HG03159 (cell line): ENCODE results near the gene PEDS1.
"Not testable (repeated sequence)": the region's sequence is repeated elsewhere in the genome, so short reads cannot be mapped to it uniquely, and the experiment has no call there.

Source experiments
- ATAC-seq: cut with Tn5 transposase; IDR thresholded peaks from one replicate; pipeline ENCODE4 v1.9.1; 2021; ENCODE audit warnings: mild to moderate bottlenecking, moderate library complexity; ENCODE audit not compliant: unreplicated experiment

Gene PEDS1

DNA sequence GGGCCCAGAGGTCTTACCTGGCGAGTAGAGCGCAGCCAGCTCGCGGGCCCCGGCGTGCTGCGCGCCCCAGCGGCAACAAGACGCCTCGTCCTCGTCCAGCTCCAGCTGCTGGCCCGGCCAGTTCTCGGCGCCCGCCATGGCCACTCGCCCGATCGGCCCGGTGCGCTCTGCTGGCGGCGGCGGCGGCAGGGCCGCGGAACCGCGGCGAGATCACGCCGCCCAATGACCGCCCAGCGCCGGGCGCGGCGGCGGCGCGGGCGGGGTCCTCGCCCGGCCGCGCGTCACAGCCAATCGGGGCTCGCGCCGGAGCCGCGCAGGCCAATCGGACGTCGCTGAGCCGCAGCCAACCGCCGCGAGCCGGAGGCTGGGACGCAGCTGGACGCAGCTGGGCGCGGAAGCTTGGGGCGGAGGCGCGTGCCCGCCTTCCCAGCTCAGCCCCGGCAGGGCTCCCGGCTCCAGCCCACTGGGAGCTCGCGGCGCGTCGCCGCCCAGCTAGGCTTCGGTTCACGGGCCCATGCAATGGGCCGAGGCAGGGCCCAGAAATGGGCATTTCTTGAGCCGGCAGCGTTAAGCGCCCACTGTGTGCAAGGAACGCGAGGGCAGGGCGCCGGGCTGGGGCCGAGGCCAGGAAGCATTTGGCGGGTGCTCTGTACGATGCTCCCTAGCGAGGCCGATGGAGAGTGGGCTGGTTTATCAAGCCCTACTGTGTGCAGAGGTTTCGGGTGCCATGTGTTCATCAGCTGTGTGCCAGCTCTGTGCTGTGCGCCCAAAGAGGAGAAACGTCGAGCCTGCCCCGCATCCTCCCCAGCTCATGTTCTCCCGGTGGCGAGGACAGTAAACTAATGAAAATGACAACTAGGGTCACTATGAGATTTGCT lies at the start of gene PEDS1:
Gene PEDS1 (minus strand): TSS at position 224 of the 878 bp plus-strand sequence. CDS start 86 bp downstream, at position 138.
- ATAC-seq: peak; percentile 93

DNA sequence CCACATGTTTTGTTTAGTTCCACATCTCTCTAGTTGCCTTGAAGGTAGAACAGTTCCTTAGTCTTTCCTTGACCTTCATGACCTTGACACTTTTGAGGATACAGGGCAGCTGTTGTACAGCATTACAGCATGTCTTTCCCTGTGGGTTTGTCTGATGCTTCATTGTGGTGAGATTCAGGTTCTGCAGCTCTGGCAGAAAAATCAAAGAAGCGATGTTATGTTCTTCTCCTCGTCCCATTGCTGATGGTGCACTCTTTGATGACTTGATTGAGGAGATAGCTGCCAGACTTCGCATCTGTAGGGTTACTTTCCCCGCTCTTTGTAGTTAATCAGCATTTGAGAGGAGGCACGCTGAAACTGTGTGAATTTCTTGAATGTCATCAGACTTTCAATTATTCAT lies 49.2 kb upstream of the PEDS1 start:
- ATAC-seq: no peak

DNA sequence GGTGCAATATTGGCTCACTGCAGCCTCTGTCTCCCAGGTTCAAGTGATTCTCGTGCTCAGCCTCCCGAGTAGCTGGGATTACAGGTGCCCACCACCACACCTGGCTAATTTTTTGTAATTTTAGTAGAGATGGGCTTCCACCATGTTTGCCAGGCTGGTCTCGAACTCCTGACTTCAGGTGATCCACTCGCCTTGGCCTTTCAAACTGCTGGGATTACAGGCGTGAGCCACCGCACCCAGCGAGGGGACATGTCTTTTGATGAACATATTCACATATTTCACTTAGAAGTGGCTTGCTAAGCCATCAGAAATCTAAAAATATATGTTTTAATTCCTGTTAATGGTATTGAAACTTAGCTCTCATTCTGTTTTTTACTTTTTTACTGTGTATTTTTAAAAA lies 48.2 kb upstream of the PEDS1 start:
- not testable (repeated sequence) for ATAC-seq

DNA sequence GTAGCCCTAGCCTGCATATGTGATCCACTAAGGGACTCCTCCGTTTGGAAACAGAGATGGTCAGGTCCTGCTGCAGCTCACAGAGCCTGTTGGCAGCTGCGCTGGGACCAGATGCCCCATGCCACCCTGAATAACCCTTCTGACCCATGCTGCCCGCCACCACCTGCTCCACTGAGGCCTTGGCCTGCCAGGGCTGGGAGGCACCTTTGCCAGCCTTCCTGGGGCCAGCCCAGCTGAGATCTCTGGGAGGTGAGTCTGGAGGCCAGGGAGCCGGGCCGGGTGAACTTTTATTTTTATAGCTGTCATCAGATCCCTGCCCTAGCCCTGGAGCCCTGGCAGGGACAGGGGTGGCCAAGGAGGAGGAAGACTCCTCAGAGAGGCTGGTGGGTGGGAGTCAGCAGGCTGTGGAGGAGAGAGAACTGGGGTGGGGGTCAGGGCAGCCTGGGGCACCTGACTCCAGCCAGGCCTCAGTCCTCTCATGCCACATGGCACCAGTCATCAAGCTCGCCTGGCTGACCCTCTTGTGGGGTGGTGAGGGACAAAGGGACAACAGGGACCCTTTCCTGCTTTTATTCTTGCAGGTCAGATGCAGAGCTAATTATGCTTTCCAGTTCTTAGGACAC lies 47.1 kb upstream of the PEDS1 start:
- ATAC-seq: no peak

DNA sequence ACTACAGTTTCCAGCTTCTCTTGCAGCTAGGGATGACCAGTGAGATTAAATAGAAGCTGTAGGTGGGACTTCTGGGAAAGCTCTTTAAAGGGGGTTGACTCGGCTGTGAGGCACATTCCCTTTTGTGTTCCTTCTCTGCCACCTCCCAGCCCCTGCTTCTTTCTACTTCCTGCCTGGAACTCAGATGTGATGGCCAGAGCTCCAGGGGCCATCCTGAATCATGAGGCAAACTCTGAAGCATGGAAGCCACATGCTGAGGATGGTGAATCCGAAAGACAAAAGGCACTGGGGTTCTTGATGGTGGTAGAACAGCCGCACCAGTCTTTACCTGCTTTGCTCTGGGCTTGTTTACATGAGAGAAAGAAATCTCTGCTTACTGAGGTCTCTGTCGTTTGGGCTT lies 46.2 kb upstream of the PEDS1 start:
- ATAC-seq: no peak

DNA sequence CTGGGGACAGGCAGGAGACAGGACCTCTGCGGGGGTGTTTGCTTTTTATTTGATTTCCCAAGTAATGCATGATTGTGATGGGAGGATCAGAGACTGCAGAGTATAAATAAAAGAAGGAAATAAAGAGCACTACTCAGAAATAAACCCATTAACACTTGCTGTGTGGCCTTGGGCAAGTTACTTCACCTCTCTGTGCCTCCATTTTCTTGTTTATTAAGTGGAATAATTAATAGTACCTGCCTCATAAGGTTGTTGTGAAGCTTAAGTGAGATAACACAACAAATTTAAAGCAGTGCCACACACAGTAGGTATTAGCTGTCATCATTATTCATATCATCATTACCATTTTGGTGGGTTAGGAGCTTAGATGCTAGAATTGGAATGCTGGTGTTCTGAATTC lies 45.2 kb upstream of the PEDS1 start:
- no peak for ATAC-seq

DNA sequence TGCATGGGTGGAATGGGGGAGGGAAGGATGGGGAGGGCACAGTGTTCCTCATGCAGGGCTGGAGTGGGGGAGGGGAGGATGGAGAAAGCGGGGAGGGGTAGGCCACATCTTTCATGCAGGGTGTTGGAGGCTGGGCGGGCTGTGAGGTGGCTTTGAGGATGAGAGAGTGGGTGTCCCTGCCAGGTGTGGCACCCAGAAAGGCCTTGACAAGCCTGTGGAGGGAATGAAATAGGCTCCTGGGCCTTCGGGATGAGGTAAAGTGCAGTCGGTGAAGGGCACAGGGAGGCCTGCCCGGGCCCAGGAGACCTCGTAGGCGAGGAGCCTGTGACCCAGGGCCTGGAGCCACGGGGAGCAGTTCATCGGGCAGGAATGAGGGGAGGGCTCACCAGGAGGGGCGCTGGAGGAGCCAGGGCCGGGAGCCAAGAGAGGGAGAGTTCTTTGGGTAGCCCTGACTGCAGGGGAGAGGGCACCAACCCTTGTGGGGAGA lies 44.7 kb upstream of the PEDS1 start:
- no peak for ATAC-seq

DNA sequence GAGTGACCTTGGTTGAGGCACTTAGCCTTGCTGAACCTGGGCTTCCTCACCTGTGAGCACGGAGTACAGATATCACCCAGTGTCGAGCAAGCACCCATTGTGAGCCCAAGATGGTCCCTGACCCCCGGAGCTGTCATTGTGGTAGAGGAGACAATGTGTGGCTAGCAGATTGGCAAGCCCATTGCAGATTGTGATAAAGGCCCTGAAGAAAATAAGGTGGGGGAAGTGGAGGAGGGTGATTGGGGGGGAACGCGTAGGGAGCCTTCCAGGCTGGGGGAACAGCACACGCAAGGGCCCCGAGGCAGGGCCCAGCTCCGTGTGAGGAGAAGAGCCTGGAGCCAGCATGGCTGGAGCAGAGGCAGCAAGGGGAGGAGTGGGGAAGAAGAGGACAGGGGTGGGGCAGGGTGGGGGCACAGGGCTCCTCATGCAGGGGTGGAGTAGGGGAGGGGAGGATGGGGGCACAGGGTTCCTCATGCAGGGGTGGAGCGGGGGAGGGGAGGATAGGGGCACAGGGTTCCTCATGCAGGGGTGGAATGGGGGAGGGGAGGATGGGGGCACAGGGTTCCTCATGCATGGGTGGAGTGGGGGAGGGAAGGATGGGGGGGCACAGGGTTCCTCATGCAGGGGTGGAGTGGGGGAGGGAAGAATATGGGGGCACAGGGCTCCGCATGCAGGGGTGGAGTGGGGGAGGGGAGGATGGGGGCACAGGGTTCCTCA lies 44.1 kb upstream of the PEDS1 start:
- ATAC-seq: no peak

DNA sequence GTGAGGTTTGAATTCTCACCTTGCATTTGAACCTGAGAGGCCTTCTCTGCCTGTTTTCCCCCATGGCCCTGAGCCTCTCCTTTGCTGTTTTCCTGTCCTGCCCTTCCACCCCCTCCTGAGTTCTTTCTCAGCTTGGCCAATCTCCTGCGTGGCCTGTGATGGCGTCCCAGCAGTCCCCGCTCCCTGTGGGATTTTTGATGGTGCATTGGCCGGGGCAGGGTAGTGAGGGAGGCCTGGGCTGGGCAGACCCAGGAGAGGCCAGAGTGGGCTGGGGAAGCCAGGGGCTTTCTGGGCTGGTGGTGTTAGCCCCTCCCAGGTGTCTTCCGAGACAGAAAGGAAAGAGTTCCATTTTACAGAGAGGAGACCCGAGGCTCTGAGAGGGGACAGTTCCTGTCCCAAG lies 43.4 kb upstream of the PEDS1 start:
- no peak for ATAC-seq

DNA sequence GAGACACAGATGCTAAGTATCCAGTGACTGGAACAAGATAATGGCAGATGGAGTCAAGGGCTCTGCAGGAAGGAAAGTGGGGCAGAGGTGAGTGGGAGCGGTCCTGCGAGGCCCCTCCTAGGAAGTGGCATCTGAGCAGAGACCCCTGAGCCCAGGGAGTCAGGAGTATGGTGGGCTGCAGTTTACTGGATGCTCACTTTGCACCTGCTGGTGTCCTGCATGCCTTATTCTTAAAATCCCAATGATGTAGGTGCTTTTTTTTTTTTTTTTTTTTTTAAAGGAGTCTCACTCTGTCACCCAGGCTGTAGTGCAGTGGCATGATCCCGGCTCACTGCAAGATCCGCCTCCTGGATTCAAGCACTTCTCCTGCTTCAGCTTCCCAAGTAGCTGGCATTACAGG lies 42.7 kb upstream of the PEDS1 start:
- no peak for ATAC-seq

DNA sequence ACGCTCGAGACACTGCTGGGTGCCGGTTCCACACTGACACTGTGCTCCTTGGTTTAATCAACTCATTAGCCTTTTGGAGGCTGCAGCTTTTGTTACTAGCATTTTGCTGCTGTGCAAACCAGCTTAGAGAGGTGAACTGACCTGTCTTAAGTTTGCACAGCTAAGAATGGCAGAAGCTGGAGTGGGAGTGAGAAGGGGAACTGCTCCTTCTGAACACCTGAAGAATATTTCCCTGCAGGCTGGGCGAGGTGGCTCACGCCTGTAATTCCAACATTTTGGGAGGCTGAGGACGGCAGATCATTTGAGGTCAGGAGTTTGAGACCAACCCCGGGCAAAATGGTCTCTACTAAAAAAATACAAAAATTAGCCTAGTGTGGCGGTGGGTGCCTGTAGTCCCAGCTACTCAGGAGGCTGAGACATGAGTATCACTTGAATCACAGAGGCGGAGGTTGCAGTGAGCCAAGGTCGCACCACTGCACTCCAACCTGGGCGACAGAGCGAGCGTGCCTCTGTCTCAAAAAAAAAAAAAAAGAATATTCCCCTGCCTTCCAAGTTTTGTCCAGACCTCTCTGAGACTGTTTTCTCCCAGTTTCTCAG lies 42.1 kb upstream of the PEDS1 start:
- ATAC-seq: no peak

DNA sequence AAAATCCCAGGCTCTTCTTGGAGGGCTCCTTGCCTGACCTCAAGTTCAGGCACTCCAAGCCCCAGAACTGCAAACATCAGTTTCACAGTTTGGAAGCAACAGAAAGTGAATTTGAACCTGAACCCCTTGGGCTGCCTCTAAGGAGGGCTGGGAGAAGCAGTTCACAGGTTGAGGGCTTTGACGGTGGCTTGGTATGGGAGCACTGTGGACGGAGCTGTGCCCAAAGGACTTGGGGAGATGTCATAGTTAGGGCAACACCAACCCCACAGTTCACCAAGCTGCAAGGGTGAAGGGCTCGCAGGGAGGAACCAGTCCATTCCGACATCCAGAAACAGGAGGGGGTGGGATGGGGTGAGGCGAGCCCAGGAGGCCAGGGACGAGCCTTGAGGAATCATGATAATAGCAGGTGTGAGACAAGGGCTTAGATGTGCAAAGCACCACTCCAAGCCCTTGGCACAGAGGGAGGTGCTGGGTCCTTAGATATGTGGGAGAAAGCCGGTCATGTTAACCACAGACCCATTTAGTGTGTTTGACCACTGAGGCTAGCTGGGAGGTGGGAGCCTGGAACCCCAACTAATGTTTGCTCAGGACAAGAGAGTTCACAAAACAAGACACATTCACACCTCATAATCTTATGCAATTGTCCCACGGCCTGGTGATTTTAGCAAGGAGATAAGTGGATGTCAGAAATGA lies 41.5 kb upstream of the PEDS1 start:
- ATAC-seq: no peak

DNA sequence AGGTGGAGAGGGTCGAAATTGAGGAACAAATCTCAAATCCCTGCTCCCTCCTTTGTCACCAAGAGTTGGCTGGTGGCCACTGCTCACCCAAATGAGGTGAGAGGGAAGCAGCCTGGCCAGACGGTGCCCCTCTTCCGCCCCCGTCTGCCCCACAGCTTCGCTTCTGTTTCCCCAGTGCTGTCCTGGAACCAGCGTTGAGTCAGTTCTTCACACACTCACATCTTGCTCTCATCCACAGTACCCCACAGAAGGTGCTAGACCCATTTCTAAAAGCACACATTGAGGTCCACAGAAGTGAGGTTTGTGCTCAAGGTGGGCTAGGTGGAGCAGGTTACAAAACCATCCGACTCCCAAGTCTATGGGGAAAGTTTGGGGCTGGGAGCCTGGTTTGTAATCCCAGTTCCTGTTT lies 40.9 kb upstream of the PEDS1 start:
- no peak for ATAC-seq

DNA sequence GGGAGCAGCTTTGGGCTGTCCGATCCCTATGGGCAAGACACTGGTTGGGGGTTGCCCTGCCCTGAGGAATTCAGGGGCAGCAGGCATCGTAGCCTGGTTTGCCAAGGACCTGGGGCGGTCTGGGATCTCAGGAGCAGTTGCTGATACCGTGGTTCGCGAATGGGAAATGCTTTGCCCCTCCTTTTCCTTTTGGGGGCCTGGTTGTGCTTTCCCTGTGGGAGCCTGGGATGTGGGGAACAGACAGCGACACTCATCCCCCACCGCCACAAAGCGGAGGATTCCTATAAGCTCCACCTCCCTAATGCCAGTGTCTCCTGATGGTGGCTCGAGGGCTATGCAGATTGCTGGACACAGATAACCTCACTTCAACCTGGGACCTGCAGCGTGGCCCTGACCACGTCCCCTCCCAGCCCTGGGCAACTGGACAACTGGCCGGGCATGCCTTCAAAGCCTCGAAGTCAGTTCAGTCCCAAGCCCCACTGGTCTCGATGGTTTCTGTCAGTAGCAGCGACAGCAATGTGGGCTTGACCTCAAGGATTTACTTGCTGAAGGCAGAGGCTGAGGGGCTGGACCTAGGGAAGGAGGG lies 40.4 kb upstream of the PEDS1 start:
- ATAC-seq: no peak

DNA sequence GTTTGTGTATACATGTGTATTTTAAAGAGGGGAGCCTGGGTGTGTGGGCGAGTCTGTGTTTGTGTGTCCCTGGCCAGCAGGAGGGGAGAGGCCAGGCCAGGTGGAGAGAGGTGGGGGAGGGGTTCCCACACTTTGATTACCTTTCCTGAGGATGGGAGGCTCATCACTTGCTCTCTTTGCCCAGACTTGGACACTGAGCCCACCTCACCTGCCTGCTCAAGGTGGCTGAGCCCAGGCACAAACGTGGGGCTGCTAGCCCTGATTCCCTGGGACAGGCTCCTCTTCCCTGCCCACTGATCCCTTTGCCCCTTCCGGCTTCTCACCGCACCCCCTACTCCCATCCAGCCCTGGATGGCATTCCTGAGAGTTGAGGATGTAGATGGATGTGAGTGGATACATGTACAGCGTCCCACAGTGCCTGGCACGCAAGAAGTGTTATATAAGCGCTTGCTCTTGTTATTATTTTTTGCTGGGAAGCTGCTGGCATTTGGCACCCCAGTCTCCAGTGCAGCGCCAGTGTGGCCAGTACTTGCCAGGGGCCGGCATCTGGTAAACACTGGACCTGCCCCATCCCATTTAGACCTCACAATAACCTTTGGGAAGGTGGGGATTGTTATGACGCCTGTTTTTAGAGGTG lies 39.8 kb upstream of the PEDS1 start:
- no peak for ATAC-seq

DNA sequence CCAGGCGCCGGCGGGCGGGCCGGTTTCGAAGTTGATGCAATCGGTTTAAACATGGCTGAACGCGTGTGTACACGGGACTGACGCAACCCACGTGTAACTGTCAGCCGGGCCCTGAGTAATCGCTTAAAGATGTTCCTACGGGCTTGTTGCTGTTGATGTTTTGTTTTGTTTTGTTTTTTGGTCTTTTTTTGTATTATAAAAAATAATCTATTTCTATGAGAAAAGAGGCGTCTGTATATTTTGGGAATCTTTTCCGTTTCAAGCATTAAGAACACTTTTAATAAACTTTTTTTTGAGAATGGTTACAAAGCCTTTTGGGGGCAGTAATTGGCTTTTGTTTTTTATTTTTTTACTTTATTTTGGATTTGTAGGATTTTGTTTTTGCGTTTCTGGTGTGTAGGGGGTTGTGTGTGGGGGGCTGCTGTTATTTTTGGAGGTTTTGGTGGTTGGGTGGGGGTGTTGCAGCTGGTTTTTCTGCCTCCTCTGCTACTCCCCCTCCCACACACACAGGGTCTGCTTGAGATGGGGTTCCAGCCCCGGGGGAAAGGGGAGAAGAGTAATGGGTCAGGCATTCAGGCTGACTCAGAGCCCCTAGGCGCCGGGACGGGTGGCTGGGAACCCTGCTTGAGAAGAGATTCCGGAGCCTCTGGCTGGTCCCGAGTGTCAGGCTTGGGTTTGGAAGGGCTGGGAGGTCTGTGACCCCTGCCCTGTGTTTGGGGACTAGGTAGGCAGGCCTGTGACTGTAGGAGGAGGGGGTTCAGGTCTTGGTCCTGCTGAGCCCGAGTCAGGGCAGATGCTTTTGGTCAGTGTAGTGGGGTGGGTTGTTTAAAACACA lies 39.1 kb upstream of the PEDS1 start:
- peak; percentile 38 for ATAC-seq

DNA sequence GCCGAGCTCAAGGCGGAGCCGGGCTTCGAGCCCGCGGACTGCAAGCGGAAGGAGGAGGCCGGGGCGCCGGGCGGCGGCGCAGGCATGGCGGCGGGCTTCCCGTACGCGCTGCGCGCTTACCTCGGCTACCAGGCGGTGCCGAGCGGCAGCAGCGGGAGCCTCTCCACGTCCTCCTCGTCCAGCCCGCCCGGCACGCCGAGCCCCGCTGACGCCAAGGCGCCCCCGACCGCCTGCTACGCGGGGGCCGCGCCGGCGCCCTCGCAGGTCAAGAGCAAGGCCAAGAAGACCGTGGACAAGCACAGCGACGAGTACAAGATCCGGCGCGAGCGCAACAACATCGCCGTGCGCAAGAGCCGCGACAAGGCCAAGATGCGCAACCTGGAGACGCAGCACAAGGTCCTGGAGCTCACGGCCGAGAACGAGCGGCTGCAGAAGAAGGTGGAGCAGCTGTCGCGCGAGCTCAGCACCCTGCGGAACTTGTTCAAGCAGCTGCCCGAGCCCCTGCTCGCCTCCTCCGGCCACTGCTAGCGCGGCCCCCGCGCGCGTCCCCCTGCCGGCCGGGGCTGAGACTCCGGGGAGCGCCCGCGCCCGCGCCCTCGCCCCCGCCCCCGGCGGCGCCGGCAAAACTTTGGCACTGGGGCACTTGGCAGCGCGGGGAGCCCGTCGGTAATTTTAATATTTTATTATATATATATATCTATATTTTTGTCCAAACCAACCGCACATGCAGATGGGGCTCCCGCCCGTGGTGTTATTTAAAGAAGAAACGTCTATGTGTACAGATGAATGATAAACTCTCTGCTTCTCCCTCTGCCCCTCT lies 38.2 kb upstream of the PEDS1 start:
- peak; percentile 36 for ATAC-seq

DNA sequence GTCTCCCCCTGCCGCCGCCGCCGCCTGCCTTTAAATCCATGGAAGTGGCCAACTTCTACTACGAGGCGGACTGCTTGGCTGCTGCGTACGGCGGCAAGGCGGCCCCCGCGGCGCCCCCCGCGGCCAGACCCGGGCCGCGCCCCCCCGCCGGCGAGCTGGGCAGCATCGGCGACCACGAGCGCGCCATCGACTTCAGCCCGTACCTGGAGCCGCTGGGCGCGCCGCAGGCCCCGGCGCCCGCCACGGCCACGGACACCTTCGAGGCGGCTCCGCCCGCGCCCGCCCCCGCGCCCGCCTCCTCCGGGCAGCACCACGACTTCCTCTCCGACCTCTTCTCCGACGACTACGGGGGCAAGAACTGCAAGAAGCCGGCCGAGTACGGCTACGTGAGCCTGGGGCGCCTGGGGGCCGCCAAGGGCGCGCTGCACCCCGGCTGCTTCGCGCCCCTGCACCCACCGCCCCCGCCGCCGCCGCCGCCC lies 37.6 kb upstream of the PEDS1 start:
- peak; percentile 17 for ATAC-seq
